HepG2 (cell line): Measurements from ENCODE around the gene SYS1. TPM values are rescaled to one million over a fixed set of nuclear protein-coding genes. Genes with fewer than 3 reads are reported as not detected.

Source experiments
- AFF4 ChIP-seq: sonication (generic); formaldehyde crosslinking; IDR thresholded peaks from 2 replicates; pipeline ENCODE4 v1.4.0; 2020; ENCODE audit warnings: missing genetic modification reagents
- ARNT2 ChIP-seq: sonication (generic); formaldehyde crosslinking; IDR thresholded peaks from 2 replicates; pipeline ENCODE4 v1.8.0; 2022; ENCODE audit warnings: mild to moderate bottlenecking, low read depth, missing genetic modification reagents, moderate library complexity
- KLF6 ChIP-seq: IDR thresholded peaks from 2 replicates; pipeline ENCODE4 v1.8.0; 2016; ENCODE audit warnings: missing biosample characterization, missing genetic modification reagents
- PHF21A ChIP-seq: sonication (generic); formaldehyde crosslinking; IDR thresholded peaks from 2 replicates; pipeline ENCODE4 v1.5.0; 2020; ENCODE audit warnings: mild to moderate bottlenecking, missing genetic modification reagents
- SP1 ChIP-seq, 2 experiments: fragments of 450-650 bp in 1 of 2; sonication (generic) in 1 of 2; formaldehyde crosslinking in 1 of 2; IDR thresholded peaks; 2 replicates each; pipeline versions ENCODE4 v1.4.0 to v1.6.1; 2016 to 2020; ENCODE audit warnings: missing genetic modification reagents in 1 of 2
- SSRP1 ChIP-seq: IDR thresholded peaks from 2 replicates; pipeline ENCODE4 v1.6.1; 2016; ENCODE audit warnings: control low read depth
- ZNF136 ChIP-seq: sonication (generic); formaldehyde crosslinking; IDR thresholded peaks from 2 replicates; pipeline ENCODE4 v1.8.1; 2022; ENCODE audit warnings: low read depth, mild to moderate bottlenecking, moderate library complexity, missing genetic modification reagents
- ZNF766 ChIP-seq: sonication (generic); formaldehyde crosslinking; IDR thresholded peaks from 2 replicates; pipeline ENCODE4 v1.5.0; 2020; ENCODE audit warnings: missing genetic modification reagents, borderline replicate concordance
- ZNF770 ChIP-seq: sonication (generic); formaldehyde crosslinking; IDR thresholded peaks from 2 replicates; pipeline ENCODE4 v1.5.0; 2020; ENCODE audit warnings: mild to moderate bottlenecking, missing genetic modification reagents
- polyA plus RNA-seq, 8 experiments: library from polyadenylated mRNA; depleted of rRNA in 3 of 8; stranded (reverse) in 7 of 8; unstranded in 1 of 8; fragments of >200 nt; fragmentation: Illumina TruSeq in 4 of 8; extraction: Trizol in 4 of 8; gene quantifications; 2 replicates each; pipeline versions ENCODE4 v1.2.1 to v1.2.3, GENCODE V29; 2011 to 2016; ENCODE audit warnings: low read depth in 4 of 8, missing spikeins in 1 of 8, mixed read lengths in 1 of 8; ENCODE audit not compliant: insufficient read depth in 1 of 8
- total RNA-seq, 5 experiments: library from RNA; depleted of rRNA; stranded (reverse); fragments of >200 nt; fragmentation: Illumina TruSeq; extraction: Trizol; gene quantifications; 2 replicates each; pipeline ENCODE4 v1.2.3, GENCODE V29; 2016; ENCODE audit warnings: low read depth in 1 of 5
- TF ChIP-seq, protein P1 (sequence below): sonication (generic); formaldehyde crosslinking; IDR thresholded peaks from 2 replicates; pipeline ENCODE4 v1.4.0; 2020; ENCODE audit warnings: missing genetic modification reagents, borderline replicate concordance
- TF ChIP-seq, protein P2 (sequence below): IDR thresholded peaks from 2 replicates; pipeline ENCODE4 v1.6.1; 2016; ENCODE audit warnings: mild to moderate bottlenecking, missing biosample characterization, missing genetic modification reagents
- TF ChIP-seq, protein P3 (sequence below): sonication (generic); formaldehyde crosslinking; IDR thresholded peaks from 2 replicates; pipeline ENCODE4 v1.4.0; 2020; ENCODE audit warnings: missing genetic modification reagents

The SYS1 gene
- total and polyA plus RNA-seq, 2 of the 13 experiments (the other 11 are each of a cell fraction or from before 2014, with no cell fraction given) = 38.3 to 65.6 TPM

DNA sequence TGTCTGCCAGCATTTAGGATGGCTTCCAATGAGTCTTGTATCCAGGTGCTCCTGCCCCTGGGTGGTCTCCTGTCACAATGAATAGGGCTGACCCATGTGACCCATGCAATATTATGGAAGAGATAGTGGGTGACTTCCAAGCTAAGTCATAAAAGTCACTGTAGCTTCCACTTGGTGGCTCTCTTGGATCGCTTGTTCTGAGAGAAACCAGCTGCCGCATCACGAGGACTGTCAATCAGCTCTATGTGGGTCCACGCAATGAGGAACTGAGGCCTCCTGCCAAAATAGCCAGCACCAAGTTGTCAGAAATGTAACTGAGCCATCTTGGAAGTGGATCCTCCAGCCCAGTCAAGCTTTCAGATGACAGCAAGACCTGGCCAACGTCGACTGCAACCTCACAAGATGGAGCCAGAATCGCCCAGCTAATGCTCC is 40.0 kb upstream of the SYS1 start (continued):
- TF ChIP-seq, protein P1, sequence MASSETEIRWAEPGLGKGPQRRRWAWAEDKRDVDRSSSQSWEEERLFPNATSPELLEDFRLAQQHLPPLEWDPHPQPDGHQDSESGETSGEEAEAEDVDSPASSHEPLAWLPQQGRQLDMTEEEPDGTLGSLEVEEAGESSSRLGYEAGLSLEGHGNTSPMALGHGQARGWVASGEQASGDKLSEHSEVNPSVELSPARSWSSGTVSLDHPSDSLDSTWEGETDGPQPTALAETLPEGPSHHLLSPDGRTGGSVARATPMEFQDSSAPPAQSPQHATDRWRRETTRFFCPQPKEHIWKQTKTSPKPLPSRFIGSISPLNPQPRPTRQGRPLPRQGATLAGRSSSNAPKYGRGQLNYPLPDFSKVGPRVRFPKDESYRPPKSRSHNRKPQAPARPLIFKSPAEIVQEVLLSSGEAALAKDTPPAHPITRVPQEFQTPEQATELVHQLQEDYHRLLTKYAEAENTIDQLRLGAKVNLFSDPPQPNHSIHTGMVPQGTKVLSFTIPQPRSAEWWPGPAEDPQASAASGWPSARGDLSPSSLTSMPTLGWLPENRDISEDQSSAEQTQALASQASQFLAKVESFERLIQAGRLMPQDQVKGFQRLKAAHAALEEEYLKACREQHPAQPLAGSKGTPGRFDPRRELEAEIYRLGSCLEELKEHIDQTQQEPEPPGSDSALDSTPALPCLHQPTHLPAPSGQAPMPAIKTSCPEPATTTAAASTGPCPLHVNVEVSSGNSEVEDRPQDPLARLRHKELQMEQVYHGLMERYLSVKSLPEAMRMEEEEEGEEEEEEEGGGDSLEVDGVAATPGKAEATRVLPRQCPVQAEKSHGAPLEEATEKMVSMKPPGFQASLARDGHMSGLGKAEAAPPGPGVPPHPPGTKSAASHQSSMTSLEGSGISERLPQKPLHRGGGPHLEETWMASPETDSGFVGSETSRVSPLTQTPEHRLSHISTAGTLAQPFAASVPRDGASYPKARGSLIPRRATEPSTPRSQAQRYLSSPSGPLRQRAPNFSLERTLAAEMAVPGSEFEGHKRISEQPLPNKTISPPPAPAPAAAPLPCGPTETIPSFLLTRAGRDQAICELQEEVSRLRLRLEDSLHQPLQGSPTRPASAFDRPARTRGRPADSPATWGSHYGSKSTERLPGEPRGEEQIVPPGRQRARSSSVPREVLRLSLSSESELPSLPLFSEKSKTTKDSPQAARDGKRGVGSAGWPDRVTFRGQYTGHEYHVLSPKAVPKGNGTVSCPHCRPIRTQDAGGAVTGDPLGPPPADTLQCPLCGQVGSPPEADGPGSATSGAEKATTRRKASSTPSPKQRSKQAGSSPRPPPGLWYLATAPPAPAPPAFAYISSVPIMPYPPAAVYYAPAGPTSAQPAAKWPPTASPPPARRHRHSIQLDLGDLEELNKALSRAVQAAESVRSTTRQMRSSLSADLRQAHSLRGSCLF (CRISPR knock-in tag) = no peak
- TF ChIP-seq ZNF136 (CRISPR knock-in tag) = no peak
- 0 out of 2 replicates have a peak, but pooled peaks have one; percentile 72 for TF ChIP-seq SSRP1
- TF ChIP-seq, protein P2, sequence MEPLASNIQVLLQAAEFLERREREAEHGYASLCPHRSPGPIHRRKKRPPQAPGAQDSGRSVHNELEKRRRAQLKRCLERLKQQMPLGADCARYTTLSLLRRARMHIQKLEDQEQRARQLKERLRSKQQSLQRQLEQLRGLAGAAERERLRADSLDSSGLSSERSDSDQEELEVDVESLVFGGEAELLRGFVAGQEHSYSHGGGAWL (CRISPR knock-in tag) = 0 out of 2 replicates have a peak, but pooled peaks have one; percentile 24
- no peak for TF ChIP-seq ZNF770 (CRISPR knock-in tag)
- no peak for TF ChIP-seq KLF6 (CRISPR knock-in tag)
- TF ChIP-seq, protein P3, sequence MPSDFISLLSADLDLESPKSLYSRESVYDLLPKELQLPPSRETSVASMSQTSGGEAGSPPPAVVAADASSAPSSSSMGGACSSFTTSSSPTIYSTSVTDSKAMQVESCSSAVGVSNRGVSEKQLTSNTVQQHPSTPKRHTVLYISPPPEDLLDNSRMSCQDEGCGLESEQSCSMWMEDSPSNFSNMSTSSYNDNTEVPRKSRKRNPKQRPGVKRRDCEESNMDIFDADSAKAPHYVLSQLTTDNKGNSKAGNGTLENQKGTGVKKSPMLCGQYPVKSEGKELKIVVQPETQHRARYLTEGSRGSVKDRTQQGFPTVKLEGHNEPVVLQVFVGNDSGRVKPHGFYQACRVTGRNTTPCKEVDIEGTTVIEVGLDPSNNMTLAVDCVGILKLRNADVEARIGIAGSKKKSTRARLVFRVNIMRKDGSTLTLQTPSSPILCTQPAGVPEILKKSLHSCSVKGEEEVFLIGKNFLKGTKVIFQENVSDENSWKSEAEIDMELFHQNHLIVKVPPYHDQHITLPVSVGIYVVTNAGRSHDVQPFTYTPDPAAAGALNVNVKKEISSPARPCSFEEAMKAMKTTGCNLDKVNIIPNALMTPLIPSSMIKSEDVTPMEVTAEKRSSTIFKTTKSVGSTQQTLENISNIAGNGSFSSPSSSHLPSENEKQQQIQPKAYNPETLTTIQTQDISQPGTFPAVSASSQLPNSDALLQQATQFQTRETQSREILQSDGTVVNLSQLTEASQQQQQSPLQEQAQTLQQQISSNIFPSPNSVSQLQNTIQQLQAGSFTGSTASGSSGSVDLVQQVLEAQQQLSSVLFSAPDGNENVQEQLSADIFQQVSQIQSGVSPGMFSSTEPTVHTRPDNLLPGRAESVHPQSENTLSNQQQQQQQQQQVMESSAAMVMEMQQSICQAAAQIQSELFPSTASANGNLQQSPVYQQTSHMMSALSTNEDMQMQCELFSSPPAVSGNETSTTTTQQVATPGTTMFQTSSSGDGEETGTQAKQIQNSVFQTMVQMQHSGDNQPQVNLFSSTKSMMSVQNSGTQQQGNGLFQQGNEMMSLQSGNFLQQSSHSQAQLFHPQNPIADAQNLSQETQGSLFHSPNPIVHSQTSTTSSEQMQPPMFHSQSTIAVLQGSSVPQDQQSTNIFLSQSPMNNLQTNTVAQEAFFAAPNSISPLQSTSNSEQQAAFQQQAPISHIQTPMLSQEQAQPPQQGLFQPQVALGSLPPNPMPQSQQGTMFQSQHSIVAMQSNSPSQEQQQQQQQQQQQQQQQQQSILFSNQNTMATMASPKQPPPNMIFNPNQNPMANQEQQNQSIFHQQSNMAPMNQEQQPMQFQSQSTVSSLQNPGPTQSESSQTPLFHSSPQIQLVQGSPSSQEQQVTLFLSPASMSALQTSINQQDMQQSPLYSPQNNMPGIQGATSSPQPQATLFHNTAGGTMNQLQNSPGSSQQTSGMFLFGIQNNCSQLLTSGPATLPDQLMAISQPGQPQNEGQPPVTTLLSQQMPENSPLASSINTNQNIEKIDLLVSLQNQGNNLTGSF (CRISPR knock-in tag) = 0 out of 2 replicates have a peak, but pooled peaks have one; percentile 73
- no peak for TF ChIP-seq SP1 (IDR thresholded peaks at IDR 0.05)
- TF ChIP-seq SP1 (CRISPR knock-in tag; IDR thresholded peaks at IDR 0.05) = 0 out of 2 replicates have a peak, but pooled peaks have one; percentile 20
- TF ChIP-seq AFF4 (CRISPR knock-in tag) = no peak
- no peak; the same call in 1 of the 2 replicates for TF ChIP-seq PHF21A (CRISPR knock-in tag)
- TF ChIP-seq ARNT2 (CRISPR knock-in tag) = 0 out of 2 replicates have a peak, but pooled peaks have one; percentile 59
- 0 out of 2 replicates have a peak, but pooled peaks have one; percentile 64 for TF ChIP-seq ZNF766
